Endothelial cell of umbilical vein (primary cell): Measurements from ENCODE around the gene FCSK. TPM values are rescaled to one million over a fixed set of nuclear protein-coding genes. Genes with fewer than 3 reads are reported as not detected.

Experiments used
- BruUV-seq: library from RNA; stranded (reverse); fragments of 400-500 nt; replicated peaks from 2 replicates; lab custom pipeline; 2021; lab: Mats Ljungman, UMichigan
- CTCF ChIA-PET: fragments of 300-600, 350-600 bp; sonication (Branson Sonifier 250); formaldehyde crosslinking; loops from one replicate; lab custom pipeline; 2021; ENCODE audit warnings: antibody characterized with exemption, inconsistent platforms; lab: Charles Lee
- POLR2A ChIA-PET: fragments of 300-600, 350-600 bp; sonication (Branson Sonifier 250); formaldehyde crosslinking; loops from one replicate; lab custom pipeline; 2021; ENCODE audit warnings: antibody characterized with exemption, inconsistent platforms; lab: Charles Lee
- DNase-seq: peaks from one replicate; pipeline ENCODE4 v3.0.0-alpha.2; 2011; ENCODE audit warnings: low read depth, low spot score
- FAIRE-seq: peaks from 2 replicates; lab custom pipeline; 2011; peaks lifted over from hg19 to GRCh38; lab: Jason Lieb, UNC
- H2AFZ ChIP-seq: 2 replicates; pipeline ENCODE4 v1.6.0; 2012; ENCODE audit warnings: low read depth, low read length, control low read depth, inconsistent platforms
- H3K27ac ChIP-seq: 2 replicates; pipeline ENCODE4 v1.5.1; 2011; ENCODE audit warnings: low read depth, mild to moderate bottlenecking, control low read depth, low read length, moderate library complexity; ENCODE audit not compliant: insufficient read depth
- H3K27me3 ChIP-seq, 2 experiments: 2 replicates each; pipeline versions ENCODE4 v1.6.0 to v1.6.1; 2011; ENCODE audit warnings: low read length in 2 of 2, mixed read lengths in 1 of 2; ENCODE audit not compliant: control insufficient read depth in 2 of 2, insufficient read depth in 2 of 2
- H3K36me3 ChIP-seq, 2 experiments: 2 replicates in 1 of 2; 3 replicates in 1 of 2; pipeline ENCODE4 v1.5.1; 2011; ENCODE audit warnings: low read length in 2 of 2, mild to moderate bottlenecking in 1 of 2, moderate library complexity in 1 of 2; ENCODE audit not compliant: control insufficient read depth in 2 of 2, insufficient read depth in 2 of 2; ENCODE audit errors: extremely low read depth in 1 of 2
- H3K4me1 ChIP-seq: 3 replicates; pipeline ENCODE4 v1.5.1; 2011; ENCODE audit warnings: mild to moderate bottlenecking, low read length; ENCODE audit not compliant: control insufficient read depth, insufficient read depth; ENCODE audit errors: extremely low read depth
- H3K4me2 ChIP-seq: 2 replicates; pipeline ENCODE4 v1.6.1; 2011; ENCODE audit warnings: low read length, control low read depth, mixed read lengths; ENCODE audit not compliant: insufficient read depth
- H3K4me3 ChIP-seq, 3 experiments: fragments of 200-600 bp in 1 of 3; sonication (generic), shearing (Covaris generic) in 1 of 3; replicated peaks in 1 of 3; 2 replicates each; pipeline ENCODE4 v1.5.1; 2011 to 2016; ENCODE audit warnings: control low read depth in 3 of 3, low read length in 3 of 3, mild to moderate bottlenecking in 2 of 3, inconsistent platforms in 1 of 3, low read depth in 1 of 3, moderate library complexity in 1 of 3; ENCODE audit not compliant: insufficient read depth in 1 of 3
- H3K79me2 ChIP-seq: 2 replicates; pipeline ENCODE4 v1.6.0; 2012; ENCODE audit warnings: low read length, inconsistent platforms; ENCODE audit not compliant: control insufficient read depth, insufficient read depth
- H3K9ac ChIP-seq: replicated peaks from 2 replicates; pipeline ENCODE3; 2011; ENCODE audit warnings: low read length, control low read depth; ENCODE audit not compliant: insufficient read depth; ENCODE audit errors: extremely low read depth
- H3K9me1 ChIP-seq: replicated peaks from 3 replicates; pipeline ENCODE4 v1.6.0; 2011; ENCODE audit warnings: mild to moderate bottlenecking, low read length; ENCODE audit not compliant: control insufficient read depth, insufficient read depth; ENCODE audit errors: extremely low read depth
- H3K9me3 ChIP-seq: replicated peaks from 2 replicates; pipeline ENCODE4 v1.5.1; 2012; ENCODE audit warnings: low read length, inconsistent platforms; ENCODE audit not compliant: control insufficient read depth, insufficient read depth
- H4K20me1 ChIP-seq: replicated peaks from 2 replicates; pipeline ENCODE3; 2011; ENCODE audit warnings: mild to moderate bottlenecking, low read length; ENCODE audit not compliant: control insufficient read depth, insufficient read depth; ENCODE audit errors: extremely low read depth
- EZH2 ChIP-seq: IDR thresholded peaks from 2 replicates; pipeline ENCODE4 v1.6.1; 2012; ENCODE audit warnings: borderline replicate concordance, low read depth, mild to moderate bottlenecking, moderate library complexity, low read length, inconsistent platforms; ENCODE audit not compliant: severe bottlenecking
- FOS ChIP-seq: IDR thresholded peaks from 2 replicates; pipeline ENCODE4 v1.6.1; 2011; ENCODE audit warnings: mild to moderate bottlenecking, low read length, moderate library complexity, borderline replicate concordance; ENCODE audit not compliant: insufficient read depth
- GATA2 ChIP-seq: IDR thresholded peaks from 2 replicates; pipeline ENCODE4 v1.7.0; 2011; ENCODE audit warnings: low read depth, mild to moderate bottlenecking, moderate library complexity, mixed read lengths, low read length; ENCODE audit not compliant: insufficient read length, insufficient read depth
- JUN ChIP-seq: IDR thresholded peaks from 2 replicates; pipeline ENCODE4 v1.6.1; 2011; ENCODE audit warnings: borderline replicate concordance, low read depth; ENCODE audit not compliant: insufficient read length, insufficient read depth
- MYC ChIP-seq: IDR thresholded peaks from one replicate; pipeline ENCODE4 v1.6.1; 2011; ENCODE audit warnings: mild to moderate bottlenecking, low read depth, low read length
- POLR2A ChIP-seq: IDR thresholded peaks from 2 replicates; pipeline ENCODE4 v1.6.1; 2012; ENCODE audit warnings: low read depth, mild to moderate bottlenecking, control low read depth, low read length
- POLR2AphosphoS5 ChIP-seq: IDR thresholded peaks from 2 replicates; pipeline ENCODE4 v1.6.1; 2012; ENCODE audit warnings: low read depth, mild to moderate bottlenecking, control low read depth, low read length, moderate library complexity; ENCODE audit not compliant: insufficient read depth
- dilution Hi-C: fragments of 300-500 bp; cut with MboI; formaldehyde crosslinking; loops from one replicate; pipeline ENCODE4 v1.15.0; 2019; ENCODE audit warnings: low sequenced_read_pairs; ENCODE audit not compliant: extremely low pct_ligation_motif_present
- intact Hi-C: fragments of 100-400 bp; cut with micrococcal nuclease; formaldehyde crosslinking; loops from one replicate; pipeline ENCODE4 v1.10.0; 2022
- polyA plus RNA-seq, 4 experiments: library from polyadenylated mRNA; depleted of rRNA in 3 of 4; stranded (reverse) in 3 of 4; unstranded in 1 of 4; fragments of >200 nt; gene quantifications; 2 replicates each; pipeline versions ENCODE4 v1.2.1 to v1.2.3, GENCODE V29; 2011 to 2012; ENCODE audit warnings: missing spikeins in 1 of 4
- total RNA-seq: library from RNA; stranded (reverse); gene quantifications from 2 replicates; pipeline ENCODE4 v1.2.3, GENCODE V29; 2021
- TF ChIP-seq, protein P1 (sequence below), 2 donors: IDR thresholded peaks; 1 replicate in 1 of 2; 2 replicates in 1 of 2; pipeline ENCODE4 v1.5.1; 2011; ENCODE audit warnings: low read length in 2 of 2, mild to moderate bottlenecking in 2 of 2, moderate library complexity in 2 of 2, control low read depth in 1 of 2, inconsistent platforms in 1 of 2, low read depth in 1 of 2; ENCODE audit not compliant: insufficient read depth in 1 of 2; ENCODE audit errors: extremely low read depth in 1 of 2
- TF ChIP-seq, protein P2 (sequence below): IDR thresholded peaks from 2 replicates; pipeline ENCODE4 v1.6.1; 2011; ENCODE audit not compliant: insufficient read depth, insufficient read length

The FCSK gene
- total and polyA plus RNA-seq, 2 donors (not counting 3 experiments of a cell fraction or from before 2014, with no cell fraction given): 12.4 to 18.0 TPM

DNA sequence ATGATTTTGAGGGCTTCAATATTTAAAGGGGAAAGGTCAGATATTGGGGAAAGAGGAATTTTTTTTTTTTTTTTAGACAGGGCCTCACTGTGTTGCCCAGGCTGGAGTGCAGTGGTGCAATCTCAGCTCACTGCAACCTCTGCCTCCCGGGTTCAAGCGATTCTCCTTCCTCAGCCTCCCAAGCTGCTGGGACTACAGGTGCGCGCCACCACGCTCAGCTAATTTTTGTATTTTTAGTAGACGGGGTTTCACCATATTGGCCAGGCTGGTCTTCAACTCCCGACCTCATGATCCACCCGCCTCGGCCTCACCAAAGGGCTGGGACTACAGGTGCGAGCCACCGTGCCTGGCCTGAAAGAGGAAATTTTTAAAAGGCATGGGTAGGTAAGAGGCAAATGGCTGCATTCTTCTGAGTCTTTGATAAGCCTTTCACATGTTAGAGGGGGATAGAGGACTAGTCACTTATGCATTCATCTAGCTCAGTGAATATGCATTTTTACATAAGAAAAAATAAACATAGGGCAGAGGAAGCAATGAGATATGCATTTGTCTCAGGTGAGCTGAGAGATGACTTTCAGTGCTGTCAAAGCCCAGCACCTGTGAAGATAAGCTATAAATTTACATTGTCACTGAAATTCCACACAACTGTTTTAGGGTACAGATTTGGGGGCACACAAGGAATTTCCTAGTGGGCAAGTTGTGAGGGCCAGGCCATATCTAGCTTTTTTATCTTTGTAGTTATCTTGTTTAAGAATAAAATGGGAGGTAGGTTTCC, 1.1 kb upstream of the FCSK start:
- BruUV-seq: no TSS peak
- intact Hi-C loops: no loop called here
- no peak for FAIRE-seq

More for the DNA sequence above, 1.1 kb upstream of the FCSK start:
- Histone ChIP-seq H3K9me1 (no peaks in the 10 kb centered on the region), H4K20me1 (no peaks in the 10 kb centered on the region), H3K4me2 (peak overlapping the region; percentile 98), H3K9me3 (no peaks in the 10 kb centered on the region), H3K27ac (no peak overlapping the region), H3K36me3 (no peaks in the 10 kb centered on the region), H3K79me2 (no peaks in the 10 kb centered on the region), H3K27me3 (no peaks in the 10 kb centered on the region), H2AFZ (peak overlapping the region; percentile 96), H3K4me1 (peaks cover 6% of the 10 kb centered on the region), H3K9ac (peak overlapping the region; percentile 99), H3K4me3 (peak overlapping the region; percentile 72 to 95 (median 89))
- CTCF ChIA-PET: interaction anchor here (0.7 to 2.8 kb wide), 8 partner anchors 10 to 83 kb away, joined by 3 to 12 read pairs (median 4); no protein-coding TSS in a partner anchor
- DNase-seq: no peak
- TF ChIP-seq, protein P1, sequence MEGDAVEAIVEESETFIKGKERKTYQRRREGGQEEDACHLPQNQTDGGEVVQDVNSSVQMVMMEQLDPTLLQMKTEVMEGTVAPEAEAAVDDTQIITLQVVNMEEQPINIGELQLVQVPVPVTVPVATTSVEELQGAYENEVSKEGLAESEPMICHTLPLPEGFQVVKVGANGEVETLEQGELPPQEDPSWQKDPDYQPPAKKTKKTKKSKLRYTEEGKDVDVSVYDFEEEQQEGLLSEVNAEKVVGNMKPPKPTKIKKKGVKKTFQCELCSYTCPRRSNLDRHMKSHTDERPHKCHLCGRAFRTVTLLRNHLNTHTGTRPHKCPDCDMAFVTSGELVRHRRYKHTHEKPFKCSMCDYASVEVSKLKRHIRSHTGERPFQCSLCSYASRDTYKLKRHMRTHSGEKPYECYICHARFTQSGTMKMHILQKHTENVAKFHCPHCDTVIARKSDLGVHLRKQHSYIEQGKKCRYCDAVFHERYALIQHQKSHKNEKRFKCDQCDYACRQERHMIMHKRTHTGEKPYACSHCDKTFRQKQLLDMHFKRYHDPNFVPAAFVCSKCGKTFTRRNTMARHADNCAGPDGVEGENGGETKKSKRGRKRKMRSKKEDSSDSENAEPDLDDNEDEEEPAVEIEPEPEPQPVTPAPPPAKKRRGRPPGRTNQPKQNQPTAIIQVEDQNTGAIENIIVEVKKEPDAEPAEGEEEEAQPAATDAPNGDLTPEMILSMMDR (IDR thresholded peaks at IDR 0.05; ENCODE audit: extremely low read depth in 1 of 2, insufficient read depth in 1 of 2, low read depth in 1 of 2, low read length in 2 of 2): no peak
- TF ChIP-seq POLR2A (no peak), GATA2 (no peak), POLR2AphosphoS5 (no peak), EZH2 (no peak), FOS (no peak), MYC (no peak), JUN (no peak)
- TF ChIP-seq, protein P2, sequence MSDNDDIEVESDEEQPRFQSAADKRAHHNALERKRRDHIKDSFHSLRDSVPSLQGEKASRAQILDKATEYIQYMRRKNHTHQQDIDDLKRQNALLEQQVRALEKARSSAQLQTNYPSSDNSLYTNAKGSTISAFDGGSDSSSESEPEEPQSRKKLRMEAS: no peak
- dilution Hi-C loops: no loop called here
- POLR2A ChIA-PET: interaction anchor here (0.6 to 0.7 kb wide), 2 partner anchors 43 to 242 kb away, joined by 3 to 6 read pairs; no protein-coding TSS in a partner anchor
